Measurements from ENCODE around the gene FOXO4. TPM values are rescaled to one million over a fixed set of nuclear protein-coding genes. Genes with fewer than 3 reads are reported as not detected.

The FOXO4 gene
- total and polyA plus RNA-seq, 7 experiments from 2014 or later, result 1.2 to 40.6 (median 24.6) TPM

GRCh38 chrX:71095981-71096759, 519 bp downstream of the FOXO4 start:
- Mint-ChIP-seq H3K4me1 (peaks cover 13 to 46% (median 39%) of the 10 kb centered on the region in 7 donors), H3K4me3 (peak overlapping the region; percentile 90 to 100 (median 96)), H3K27ac (peak overlapping the region; percentile 91 to 97 (median 95)), H3K9me3 (peaks cover 0 to 5% (median 0%) of the 10 kb centered on the region in 11 donors), H3K27me3 (peaks cover 0 to 6% (median 0%) of the 10 kb centered on the region in 5 donors), H3K36me3 (no peaks in the 10 kb centered on the region)
- peaks cover 20 to 28% of the 10 kb centered on the region in 2 donors for H3K4me1 ChIP-seq (ENCODE audit: control insufficient read depth in 2 of 2, insufficient read depth in 2 of 2, low read length in 2 of 2)
- peak overlapping the region; percentile 85 for H3K27ac ChIP-seq (ENCODE audit: low read depth, low read length)
- H3K27me3 ChIP-seq (ENCODE audit: control insufficient read depth in 2 of 2, insufficient read depth in 2 of 2, low read length in 2 of 2), result no peaks in the 10 kb centered on the region
- H3K4me3 ChIP-seq (ENCODE audit: low read length), result peak overlapping the region; percentile 70
- intact Hi-C loops (cut with micrococcal nuclease), result loop anchor here (1.0 to 2.0 kb wide), 7 partner anchors 28 to 271 kb away; partner anchors contain the start of genes NONO (in 2 of the 2), SNX12 (in 2 of the 2), TAF1 (in 1 of the 2) and ZMYM3 (in 1 of the 2)
- ChIA-PET CTCF (interaction anchor here (2.8 kb wide), 1 partner anchor 34 kb away, joined by 21 read pairs; no protein-coding TSS in a partner anchor), POLR2A (interaction anchor here (0.9 to 2.8 kb wide), 8 partner anchors 10 to 270 kb away, joined by 4 to 14 read pairs (median 6); partner anchors contain the start of genes CXorf65, IL2RG, MED12 and SNX12)
- no peaks in the 10 kb centered on the region for H3K36me3 ChIP-seq (ENCODE audit: control insufficient read depth in 2 of 3, insufficient read depth in 3 of 3, low read length in 3 of 3)
- ATAC-seq (peak; percentile 57), DNase-seq (peak in 3 of 9 donors; percentile 56 to 73 (median 65))
- H3K9me3 ChIP-seq (ENCODE audit: control insufficient read depth in 2 of 3, low read length in 3 of 3), result no peaks in the 10 kb centered on the region

GRCh38 chrX:71096760-71097032, 1.0 kb downstream of the FOXO4 start:
- ATAC-seq, result no peak
- CTCF ChIA-PET, result interaction anchor here (2.8 kb wide), 1 partner anchor 33 kb away, joined by 21 read pairs; no protein-coding TSS in a partner anchor
- Mint-ChIP-seq H3K4me3 (peak overlapping the region; percentile 90 to 100 (median 96)), H3K27ac (peak overlapping the region in 5 of 9 donors; percentile 41 to 95 (median 91)), H3K27me3 (peaks cover 0 to 6% (median 0%) of the 10 kb centered on the region in 5 donors), H3K36me3 (no peaks in the 10 kb centered on the region), H3K4me1 (peaks cover 18 to 51% (median 44%) of the 10 kb centered on the region in 7 donors), H3K9me3 (peaks cover 0 to 5% (median 0%) of the 10 kb centered on the region in 11 donors)
- Histone ChIP-seq H3K4me1 (ENCODE audit: control insufficient read depth in 2 of 2, insufficient read depth in 2 of 2, low read length in 2 of 2) (peaks cover 24 to 33% of the 10 kb centered on the region in 2 donors), H3K9me3 (ENCODE audit: control insufficient read depth in 2 of 3, low read length in 3 of 3) (no peaks in the 10 kb centered on the region), H3K36me3 (ENCODE audit: control insufficient read depth in 2 of 3, insufficient read depth in 3 of 3, low read length in 3 of 3) (no peaks in the 10 kb centered on the region), H3K4me3 (ENCODE audit: low read length) (peak overlapping the region; percentile 70), H3K27me3 (ENCODE audit: control insufficient read depth in 2 of 2, insufficient read depth in 2 of 2, low read length in 2 of 2) (no peaks in the 10 kb centered on the region), H3K27ac (ENCODE audit: low read depth, low read length) (peak overlapping the region; percentile 85)
- intact Hi-C loops (cut with micrococcal nuclease), result loop anchor here (1.0 to 2.0 kb wide), 6 partner anchors 86 to 270 kb away; partner anchors contain the start of genes NONO (in 1 of the 2), TAF1 (in 1 of the 2) and ZMYM3 (in 1 of the 2)
- POLR2A ChIA-PET, result interaction anchor here (1.0 to 2.8 kb wide), 7 partner anchors 9 to 269 kb away, joined by 4 to 14 read pairs (median 6); partner anchors contain the start of genes CXorf65, IL2RG, MED12 and SNX12
- DNase-seq, result no peak

GRCh38 chrX:71098302-71098701, 2.7 kb downstream of the FOXO4 start:
- Histone ChIP-seq H3K4me1 (ENCODE audit: control insufficient read depth in 2 of 2, insufficient read depth in 2 of 2, low read length in 2 of 2) (peaks cover 31 to 47% of the 10 kb centered on the region in 2 donors), H3K9me3 (ENCODE audit: control insufficient read depth in 2 of 3, low read length in 3 of 3) (no peaks in the 10 kb centered on the region), H3K27ac (ENCODE audit: low read depth, low read length) (peak overlapping the region; percentile 23), H3K27me3 (ENCODE audit: control insufficient read depth in 2 of 2, insufficient read depth in 2 of 2, low read length in 2 of 2) (no peaks in the 10 kb centered on the region), H3K36me3 (ENCODE audit: control insufficient read depth in 2 of 3, insufficient read depth in 3 of 3, low read length in 3 of 3) (no peaks in the 10 kb centered on the region), H3K4me3 (ENCODE audit: low read length) (no peak overlapping the region)
- ChIA-PET POLR2A (interaction anchor here (1.1 to 2.8 kb wide), 4 partner anchors 14 to 83 kb away, joined by 6 to 14 read pairs (median 8); partner anchors contain the start of genes IL2RG and MED12), CTCF (interaction anchor here (0.9 to 2.8 kb wide), 2 partner anchors 20 to 32 kb away, joined by 3 to 21 read pairs; partner anchors contain the start of gene MED12)
- Mint-ChIP-seq H3K4me3 (peak overlapping the region; percentile 41 to 75 (median 63)), H3K27ac (peak overlapping the region in 8 of 9 donors; percentile 9 to 89 (median 82)), H3K4me1 (peaks cover 19 to 67% (median 54%) of the 10 kb centered on the region in 7 donors), H3K9me3 (peaks cover 0 to 5% (median 0%) of the 10 kb centered on the region in 11 donors), H3K36me3 (no peaks in the 10 kb centered on the region), H3K27me3 (peaks cover 0 to 6% (median 0%) of the 10 kb centered on the region in 5 donors)
- intact Hi-C loops (cut with micrococcal nuclease), result loop anchor here (1.0 to 2.0 kb wide), 6 partner anchors 8 to 268 kb away; partner anchors contain the start of genes IL2RG (in 2 of the 2), CXorf65 (in 1 of the 2), MED12 (in 1 of the 2) and TAF1 (in 1 of the 2)
- peak; percentile 52 to 82 (median 77) for DNase-seq
- peak; percentile 70 for ATAC-seq

GRCh38 chrX:71098951-71099506, 3.4 kb downstream of the FOXO4 start:
- H3K36me3 ChIP-seq (ENCODE audit: control insufficient read depth in 2 of 3, insufficient read depth in 3 of 3, low read length in 3 of 3), result no peaks in the 10 kb centered on the region
- peak overlapping the region in 8 of 10 donors; percentile 1 to 75 (median 34) for H3K4me3 Mint-ChIP-seq
- CTCF ChIA-PET, result interaction anchor here (0.9 to 4.9 kb wide), 10 partner anchors 9 to 80 kb away, joined by 3 to 59 read pairs (median 4); partner anchors contain the start of genes IL2RG and MED12
- DNase-seq, result no peak
- H3K27me3 ChIP-seq (ENCODE audit: control insufficient read depth in 2 of 2, insufficient read depth in 2 of 2, low read length in 2 of 2), result no peaks in the 10 kb centered on the region
- peaks cover 0 to 4% (median 0%) of the 10 kb centered on the region in 5 donors for H3K36me3 Mint-ChIP-seq
- intact Hi-C loops (cut with micrococcal nuclease), result loop anchor here (1.0 to 2.0 kb wide), 6 partner anchors 7 to 268 kb away; partner anchors contain the start of genes IL2RG (in 2 of the 2), CXorf65 (in 1 of the 2), MED12 (in 1 of the 2) and TAF1 (in 1 of the 2)
- H3K4me1 Mint-ChIP-seq, result peaks cover 23 to 75% (median 57%) of the 10 kb centered on the region in 7 donors
- peak overlapping the region; percentile 23 for H3K27ac ChIP-seq (ENCODE audit: low read depth, low read length)
- POLR2A ChIA-PET, result interaction anchor here (0.6 to 8.5 kb wide), 9 partner anchors 9 to 80 kb away, joined by 3 to 125 read pairs (median 4); partner anchors contain the start of genes IL2RG, MED12 and SNX12
- H3K9me3 Mint-ChIP-seq, result peaks cover 0 to 5% (median 0%) of the 10 kb centered on the region in 11 donors
- no peak for ATAC-seq
- H3K27ac Mint-ChIP-seq, result peak overlapping the region in 8 of 9 donors; percentile 32 to 83 (median 76)
- peaks cover 0 to 2% (median 0%) of the 10 kb centered on the region in 5 donors for H3K27me3 Mint-ChIP-seq
- no peak overlapping the region for H3K4me3 ChIP-seq (ENCODE audit: low read length)
- no peaks in the 10 kb centered on the region for H3K9me3 ChIP-seq (ENCODE audit: control insufficient read depth in 2 of 3, low read length in 3 of 3)
- H3K4me1 ChIP-seq (ENCODE audit: control insufficient read depth in 2 of 2, insufficient read depth in 2 of 2, low read length in 2 of 2), result peaks cover 37 to 54% of the 10 kb centered on the region in 2 donors

- H3K9me3 Mint-ChIP-seq, result peaks cover 0 to 5% (median 0%) of the 10 kb centered on the region in 11 donors
Measured at GRCh38 chrX:71099736-71100135, 4.1 kb downstream of the FOXO4 start.

More at GRCh38 chrX:71099736-71100135, 4.1 kb downstream of the FOXO4 start:
- Histone ChIP-seq H3K4me1 (ENCODE audit: control insufficient read depth in 2 of 2, insufficient read depth in 2 of 2, low read length in 2 of 2) (peaks cover 44 to 59% of the 10 kb centered on the region in 2 donors), H3K27me3 (ENCODE audit: control insufficient read depth in 2 of 2, insufficient read depth in 2 of 2, low read length in 2 of 2) (no peaks in the 10 kb centered on the region), H3K27ac (ENCODE audit: low read depth, low read length) (peak overlapping the region; percentile 23), H3K9me3 (ENCODE audit: control insufficient read depth in 2 of 3, low read length in 3 of 3) (no peaks in the 10 kb centered on the region), H3K4me3 (ENCODE audit: low read length) (no peak overlapping the region), H3K36me3 (ENCODE audit: control insufficient read depth in 2 of 3, insufficient read depth in 3 of 3, low read length in 3 of 3) (no peaks in the 10 kb centered on the region)
- H3K36me3 Mint-ChIP-seq, result peaks cover 0 to 11% (median 0%) of the 10 kb centered on the region in 5 donors
- intact Hi-C loops (cut with micrococcal nuclease), result loop anchor here in 1 of 2 donors (2.0 kb wide), 1 partner anchor 267 kb away; the partner anchor contains the start of gene TAF1
- ATAC-seq (no peak), DNase-seq (no peak)
- peaks cover 30 to 82% (median 64%) of the 10 kb centered on the region in 7 donors for H3K4me1 Mint-ChIP-seq
- CTCF ChIA-PET, result interaction anchor here (0.9 to 4.9 kb wide), 12 partner anchors 8 to 80 kb away, joined by 3 to 59 read pairs (median 4); partner anchors contain the start of genes IL2RG and MED12
- H3K27me3 Mint-ChIP-seq, result peaks cover 0 to 2% (median 0%) of the 10 kb centered on the region in 5 donors
- peak overlapping the region in 8 of 10 donors; percentile 1 to 61 (median 34) for H3K4me3 Mint-ChIP-seq
- peak overlapping the region; percentile 18 to 83 (median 76) for H3K27ac Mint-ChIP-seq
- POLR2A ChIA-PET, result interaction anchor here (0.6 to 8.5 kb wide), 9 partner anchors 9 to 79 kb away, joined by 3 to 125 read pairs (median 4); partner anchors contain the start of genes IL2RG, MED12 and SNX12

Data from naive thymus-derived CD4-positive, alpha-beta T cell (primary cell).